Measurements from ENCODE around the gene UBTF.
"Not testable (repeated sequence)": the region's sequence is repeated elsewhere in the genome, so short reads cannot be mapped to it uniquely, and the experiment has no call there.

The UBTF gene

GRCh38 chr17:44247876-44248736 is 28.6 kb upstream of the UBTF start:
- no peak for DNase-seq (ENCODE audit: low read depth)

DNA sequence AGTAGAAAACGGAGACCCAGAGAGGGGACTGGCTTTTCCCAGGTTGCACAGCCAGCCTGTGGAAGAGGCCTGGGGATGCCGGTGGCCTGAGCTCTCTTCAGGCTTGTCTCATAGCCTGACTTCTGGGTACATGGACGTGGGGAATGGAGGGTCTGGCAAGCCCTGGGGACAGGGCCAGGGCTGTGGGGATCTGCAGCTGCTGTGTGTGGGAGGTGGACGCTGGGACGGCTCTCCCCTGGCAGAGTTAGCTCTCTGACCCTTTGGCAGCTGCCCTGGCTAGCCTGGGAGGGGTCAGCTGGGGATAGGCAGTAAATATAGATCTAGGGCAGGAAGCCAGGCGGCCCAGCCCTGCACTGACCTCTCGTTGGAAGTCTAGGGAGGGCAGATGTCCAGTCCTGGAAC is 28.0 kb upstream of the UBTF start:
- no peak for DNase-seq (ENCODE audit: low read depth)

DNA sequence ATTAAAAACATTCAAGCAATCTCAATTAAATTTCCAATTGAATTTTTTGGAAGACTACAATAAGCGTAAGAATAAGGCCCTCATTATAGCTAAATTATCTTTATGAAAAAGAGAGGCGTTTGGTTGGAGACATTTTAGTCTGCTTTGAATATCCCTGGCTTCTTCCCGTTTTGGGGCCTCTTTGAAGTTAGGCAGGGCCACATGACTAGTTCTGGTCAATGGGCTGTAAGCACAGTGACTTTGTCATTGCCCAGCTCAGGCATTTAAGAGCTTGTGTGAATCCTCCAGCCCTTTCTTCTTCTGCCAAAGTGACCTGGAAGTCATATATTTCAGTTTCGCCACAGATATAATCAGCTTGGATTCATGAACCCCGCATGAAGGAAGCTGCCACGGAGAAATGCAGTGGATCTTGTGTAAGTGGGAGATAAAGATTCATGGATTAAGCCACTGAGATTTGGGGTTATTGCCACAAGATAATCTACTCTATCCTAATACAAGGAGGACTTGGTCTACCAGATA is 21.7 kb upstream of the UBTF start:
- DNase-seq (ENCODE audit: low read depth), result no peak

- DNase-seq (ENCODE audit: low read depth), result not testable (repeated sequence)
Observed at GRCh38 chr17:44237886-44238285, 18.4 kb upstream of the UBTF start.

DNA sequence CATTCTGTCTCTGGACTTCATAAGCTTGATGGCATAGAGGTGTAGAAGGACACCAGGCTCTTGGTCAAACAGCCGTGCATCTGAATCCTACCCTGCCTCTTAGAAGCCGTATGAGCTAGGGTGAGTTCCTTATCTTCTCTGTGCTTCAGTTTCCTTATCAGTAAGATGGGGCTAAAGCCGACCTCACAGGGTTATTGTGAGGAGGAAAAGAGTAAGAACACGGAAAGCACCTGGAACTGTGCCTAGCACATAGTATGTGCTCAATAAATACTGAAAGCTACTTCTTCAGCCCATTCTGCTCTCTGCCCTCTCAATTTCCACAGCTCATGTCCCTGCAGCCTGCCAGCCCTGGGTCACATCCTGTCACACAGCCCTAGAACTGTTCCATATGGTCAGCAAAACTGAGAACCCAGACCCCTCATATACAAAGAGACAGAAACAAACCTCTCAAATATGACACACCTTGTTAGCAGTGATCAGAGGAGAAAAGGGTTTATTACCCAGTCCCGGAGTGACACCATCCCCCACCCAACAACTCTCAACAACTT is 17.0 kb upstream of the UBTF start:
- no peak for DNase-seq (ENCODE audit: low read depth)

DNA sequence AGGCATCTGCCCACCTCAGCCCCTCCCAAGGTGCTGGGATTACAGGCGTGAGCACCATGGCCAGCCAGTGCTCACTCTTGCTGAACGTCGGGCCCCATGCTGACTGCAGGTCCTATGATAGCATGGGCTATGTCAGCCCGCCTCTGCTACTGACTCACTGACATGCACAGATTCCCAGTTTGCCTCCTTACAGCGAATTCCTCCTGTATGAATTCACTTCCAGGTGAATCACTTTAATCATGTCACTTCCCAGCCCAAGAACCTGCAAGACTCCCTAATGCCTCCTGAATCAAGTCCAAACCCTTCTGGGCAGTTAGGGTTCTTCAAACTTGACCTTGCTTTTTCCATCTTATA is 16.1 kb upstream of the UBTF start:
- peak; percentile 33 for DNase-seq (ENCODE audit: low read depth)

- DNase-seq (ENCODE audit: low read depth), result no peak
Observed at GRCh38 chr17:44233582-44233981, 14.1 kb upstream of the UBTF start.

DNA sequence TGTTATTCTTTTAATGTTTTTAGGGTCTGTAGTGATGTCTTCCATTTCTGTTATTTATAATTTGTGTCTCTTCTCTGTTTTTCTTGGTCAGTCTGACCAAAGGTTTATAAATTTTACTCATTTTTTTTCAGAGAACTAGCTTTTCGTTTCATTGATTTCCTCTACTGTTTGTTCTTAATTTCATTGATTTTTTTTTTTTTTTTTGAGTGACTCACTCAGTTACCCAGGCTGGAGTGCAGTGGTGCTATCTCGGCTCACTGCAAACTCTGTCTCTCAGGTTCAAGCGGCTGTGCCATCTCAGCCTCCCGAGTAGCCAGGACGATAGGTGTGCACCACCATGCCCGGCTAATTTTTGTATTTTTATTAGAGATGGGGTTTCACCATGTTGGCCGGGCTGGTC is 12.6 kb upstream of the UBTF start:
- DNase-seq (ENCODE audit: low read depth), result no peak

DNA sequence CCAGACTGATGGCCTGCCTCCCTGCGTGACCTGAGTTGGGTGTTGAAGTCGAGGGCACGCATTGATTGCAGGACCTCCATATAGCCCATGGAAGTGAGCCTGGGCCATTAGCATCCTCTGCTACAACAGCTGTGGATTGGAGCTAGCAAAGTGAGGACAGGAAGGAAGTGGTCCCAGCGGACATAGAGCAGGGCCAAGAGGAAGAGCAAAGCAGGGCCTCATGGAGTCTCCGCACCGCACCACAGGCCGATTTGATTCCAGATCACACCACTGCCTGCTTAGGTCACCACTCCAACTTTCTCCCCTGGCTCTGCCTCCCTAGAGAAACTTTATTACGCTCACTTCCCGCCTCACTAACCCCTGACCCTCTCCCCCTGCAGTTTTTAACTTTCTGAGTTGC is 10.7 kb upstream of the UBTF start:
- no peak for DNase-seq (ENCODE audit: low read depth)

GRCh38 chr17:44229090-44229489 is 9.6 kb upstream of the UBTF start:
- DNase-seq (ENCODE audit: low read depth), result no peak

- peak; percentile 46 for DNase-seq (ENCODE audit: low read depth)
Observed at GRCh38 chr17:44223541-44224071, 4.1 kb upstream of the UBTF start.

DNA sequence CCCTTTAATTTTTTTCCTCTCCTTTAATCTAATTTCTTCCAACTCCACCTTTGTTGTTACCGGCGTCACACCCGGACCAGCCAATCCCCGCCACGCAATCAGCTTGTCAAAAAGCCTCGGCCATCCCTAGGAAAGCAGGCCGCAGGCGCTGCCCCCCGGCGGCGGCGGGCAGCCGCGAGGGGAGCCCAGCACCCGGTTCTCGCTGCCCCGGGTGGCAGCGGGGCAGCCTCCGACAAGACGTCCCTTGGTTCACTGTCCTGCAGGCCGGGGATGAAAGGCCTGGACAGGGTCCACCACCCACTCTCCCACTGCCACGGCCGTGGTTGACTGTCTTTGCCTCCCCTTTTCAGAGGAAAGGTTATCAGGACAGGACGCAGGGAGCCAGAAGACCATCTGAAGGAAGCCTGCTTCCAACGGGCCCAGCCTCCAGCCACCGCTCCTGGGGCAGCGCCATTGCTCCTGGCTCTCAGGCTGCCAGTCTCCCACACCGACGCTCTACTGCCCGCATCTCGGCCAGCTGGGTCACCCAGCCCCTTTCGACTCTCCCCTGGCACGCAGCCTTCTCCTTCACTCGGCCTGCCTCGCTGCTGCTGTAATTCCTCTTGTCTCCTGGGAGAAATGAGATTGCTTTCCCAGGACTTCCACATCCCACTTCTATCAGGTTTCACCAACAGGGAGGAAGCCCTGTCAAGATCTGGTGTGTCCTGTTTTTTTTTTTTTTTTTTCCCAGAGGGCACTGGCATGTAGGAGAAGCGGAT is 2.8 kb upstream of the UBTF start:
- DNase-seq (ENCODE audit: low read depth), result peak; percentile 80

DNA sequence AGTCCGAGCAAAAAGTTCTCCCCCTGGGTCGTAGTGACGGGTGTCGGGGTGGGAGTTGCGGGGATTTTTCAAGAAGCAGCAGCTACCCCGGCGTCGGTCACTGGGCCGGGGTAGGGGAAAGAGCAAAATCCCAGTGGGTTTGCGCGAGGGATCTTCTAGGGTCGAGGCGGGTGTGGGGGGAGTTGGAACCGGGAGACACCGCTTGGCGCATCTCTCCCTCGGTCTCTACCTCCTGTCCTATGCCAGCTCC is 2.3 kb upstream of the UBTF start:
- no peak for DNase-seq (ENCODE audit: low read depth)

GRCh38 chr17:44221084-44221861 is 1.8 kb upstream of the UBTF start:
- peak; percentile 86 for DNase-seq (ENCODE audit: low read depth)

GRCh38 chr17:44220213-44221083 is 973 bp upstream of the UBTF start:
- DNase-seq (ENCODE audit: low read depth), result peak; percentile 53

GRCh38 chr17:44219108-44219615 is 313 bp downstream of the UBTF start:
- DNase-seq (ENCODE audit: low read depth), result peak; percentile 72

GRCh38 chr17:44218344-44219107 is 949 bp downstream of the UBTF start:
- DNase-seq (ENCODE audit: low read depth), result peak; percentile 92

- no peak for DNase-seq (ENCODE audit: low read depth)
Observed at GRCh38 chr17:44217738-44218343, 1.6 kb downstream of the UBTF start.

DNA sequence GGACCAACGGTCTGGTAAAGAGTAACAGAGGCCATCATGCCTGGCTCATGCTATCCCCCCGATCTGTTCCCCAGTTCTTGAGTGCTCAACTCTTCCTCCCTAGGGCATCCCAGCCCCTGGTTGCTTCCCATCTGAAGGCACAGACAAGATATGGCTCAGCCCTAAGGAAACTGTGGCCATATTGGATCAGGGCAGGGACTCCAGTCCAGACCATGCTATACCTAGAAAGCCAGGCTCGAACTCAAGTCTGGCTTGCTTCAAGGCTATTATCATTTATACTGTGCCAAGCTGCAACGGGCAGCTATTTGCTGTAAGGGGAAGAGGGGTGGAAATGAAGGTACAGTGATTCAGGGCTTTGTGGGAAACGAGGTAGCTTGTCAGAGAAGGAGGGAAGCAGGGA is 2.8 kb downstream of the UBTF start:
- no peak for DNase-seq (ENCODE audit: low read depth)

DNA sequence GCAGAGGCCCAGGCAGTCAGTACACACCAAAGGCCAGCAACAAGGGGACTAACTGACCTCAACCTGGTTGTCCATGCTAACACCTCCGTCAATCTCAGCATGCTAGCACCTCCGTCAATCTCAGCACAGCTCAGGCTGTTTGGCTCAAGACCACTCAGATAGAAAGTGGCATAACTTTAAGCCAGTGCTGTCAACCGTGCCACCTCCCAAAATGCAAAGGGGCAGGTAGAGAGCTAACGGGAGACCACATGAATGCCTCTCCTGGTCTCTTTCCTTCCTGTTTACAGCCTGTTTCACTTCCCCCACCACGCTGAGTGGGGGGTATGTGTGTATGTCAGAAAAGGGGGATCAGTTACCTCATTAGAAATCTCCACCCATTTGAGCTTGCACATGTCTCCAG is 3.3 kb downstream of the UBTF start:
- DNase-seq (ENCODE audit: low read depth), result no peak
